GM10248 (cell line): ENCODE measurements around the gene KCNT2.

Experiments
- CTCF ChIA-PET: fragments of 300-600 bp; sonication (Branson Sonifier 250); formaldehyde crosslinking; extraction: SDS; loops from one replicate; lab custom pipeline; 2021; ENCODE audit warnings: antibody characterized with exemption; lab: Yijun Ruan, JAX
- POLR2A ChIA-PET: fragments of 350-650 bp; sonication (Branson Sonifier 250); formaldehyde crosslinking; extraction: SDS; loops from one replicate; lab custom pipeline; 2020; ENCODE audit warnings: antibody characterized with exemption; lab: Yijun Ruan, JAX
- DNase-seq: peaks from one replicate; pipeline ENCODE4 v3.0.0; 2012; ENCODE audit errors: extremely low spot score
- TF ChIP-seq, protein P1 (sequence below): IDR thresholded peaks from 2 replicates; pipeline ENCODE4 v1.5.1; 2012; ENCODE audit warnings: mild to moderate bottlenecking, low read depth; ENCODE audit errors: extremely low read depth, missing control alignments, control extremely low read depth

Gene KCNT2

DNA sequence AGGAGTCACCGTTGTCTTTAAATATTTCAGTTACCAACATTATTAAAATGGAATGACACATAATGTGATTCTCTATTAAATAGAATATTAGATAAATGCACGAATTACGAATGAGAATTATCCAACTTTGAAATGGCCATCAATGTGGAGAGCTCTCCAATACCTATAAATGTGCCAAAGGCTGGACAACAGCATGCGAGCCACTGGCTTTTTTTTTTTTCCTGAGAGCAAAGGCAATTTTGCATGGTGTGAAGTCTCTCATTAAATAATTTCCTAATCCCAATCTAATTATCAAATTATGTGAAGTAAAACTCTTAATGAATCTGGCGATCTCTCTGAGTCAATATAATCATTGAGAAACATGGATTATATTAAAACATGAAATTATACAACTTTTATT is 113.5 kb downstream of the KCNT2 start:
- ChIA-PET CTCF (no interaction called here), POLR2A (no interaction called here)
- TF ChIP-seq, protein P1, sequence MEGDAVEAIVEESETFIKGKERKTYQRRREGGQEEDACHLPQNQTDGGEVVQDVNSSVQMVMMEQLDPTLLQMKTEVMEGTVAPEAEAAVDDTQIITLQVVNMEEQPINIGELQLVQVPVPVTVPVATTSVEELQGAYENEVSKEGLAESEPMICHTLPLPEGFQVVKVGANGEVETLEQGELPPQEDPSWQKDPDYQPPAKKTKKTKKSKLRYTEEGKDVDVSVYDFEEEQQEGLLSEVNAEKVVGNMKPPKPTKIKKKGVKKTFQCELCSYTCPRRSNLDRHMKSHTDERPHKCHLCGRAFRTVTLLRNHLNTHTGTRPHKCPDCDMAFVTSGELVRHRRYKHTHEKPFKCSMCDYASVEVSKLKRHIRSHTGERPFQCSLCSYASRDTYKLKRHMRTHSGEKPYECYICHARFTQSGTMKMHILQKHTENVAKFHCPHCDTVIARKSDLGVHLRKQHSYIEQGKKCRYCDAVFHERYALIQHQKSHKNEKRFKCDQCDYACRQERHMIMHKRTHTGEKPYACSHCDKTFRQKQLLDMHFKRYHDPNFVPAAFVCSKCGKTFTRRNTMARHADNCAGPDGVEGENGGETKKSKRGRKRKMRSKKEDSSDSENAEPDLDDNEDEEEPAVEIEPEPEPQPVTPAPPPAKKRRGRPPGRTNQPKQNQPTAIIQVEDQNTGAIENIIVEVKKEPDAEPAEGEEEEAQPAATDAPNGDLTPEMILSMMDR = no peak
- no peak for DNase-seq

DNA sequence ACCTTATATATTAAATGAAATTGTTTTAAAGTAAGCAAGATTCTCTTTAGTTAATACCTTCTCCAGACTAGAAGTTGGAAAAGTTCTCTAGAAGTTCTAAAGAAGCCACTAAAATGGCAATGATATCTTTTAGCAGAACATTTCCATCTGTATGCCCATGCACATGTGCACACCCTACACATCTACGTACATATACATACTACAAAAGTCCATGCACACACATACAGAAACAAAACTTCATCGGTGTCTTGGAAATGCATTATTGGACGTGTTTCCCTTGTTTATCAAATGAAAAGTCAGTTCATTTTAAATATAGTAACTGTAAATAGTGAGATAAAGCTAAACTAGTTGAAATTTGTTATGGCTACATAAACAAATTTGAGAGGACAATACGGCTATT is 114.4 kb downstream of the KCNT2 start:
- TF ChIP-seq, protein P1 = no peak
- no peak for DNase-seq
- ChIA-PET CTCF (no interaction called here), POLR2A (no interaction called here)

DNA sequence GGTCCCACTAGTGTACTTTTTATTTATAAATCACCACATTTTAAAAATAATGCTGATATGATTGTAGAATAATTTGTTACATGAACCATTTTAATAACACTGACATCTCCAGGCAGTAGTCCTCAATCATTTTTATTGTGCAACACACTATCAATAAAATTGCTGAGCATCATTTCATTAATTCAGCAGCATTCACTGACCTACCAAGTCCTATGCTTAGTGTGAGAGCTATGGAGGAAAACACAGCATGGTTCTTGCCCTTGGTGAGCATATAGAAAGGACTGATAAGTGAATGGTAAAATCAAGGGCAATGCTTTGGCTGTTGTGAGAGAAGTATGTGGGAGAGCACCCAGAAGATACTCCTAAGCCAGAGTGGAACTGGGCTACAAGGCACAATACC is 119.7 kb downstream of the KCNT2 start:
- CTCF ChIA-PET = no interaction called here
- POLR2A ChIA-PET = no interaction called here
- no peak for DNase-seq
- TF ChIP-seq, protein P1 = no peak

DNA sequence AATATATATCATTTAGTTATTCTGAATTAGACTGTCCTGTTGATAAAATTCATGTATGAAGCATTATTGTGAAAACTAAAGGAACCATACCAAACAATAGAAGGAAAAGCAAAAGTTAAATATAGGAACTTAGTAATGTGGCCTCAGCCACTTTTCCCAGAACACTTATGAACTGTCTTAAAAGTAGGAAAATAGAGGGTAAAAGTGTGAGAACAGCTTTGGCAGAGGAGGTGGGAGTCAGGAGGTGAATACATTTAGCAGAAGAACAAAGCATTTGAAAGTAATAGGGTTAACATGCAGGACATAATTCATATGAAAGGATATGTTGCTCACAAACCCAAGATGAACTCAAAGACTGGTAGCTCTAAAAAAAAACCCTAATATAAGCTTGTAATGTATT is 121.9 kb downstream of the KCNT2 start:
- no peak for DNase-seq
- TF ChIP-seq, protein P1 = no peak
- CTCF ChIA-PET = no interaction called here
- POLR2A ChIA-PET = no interaction called here

DNA sequence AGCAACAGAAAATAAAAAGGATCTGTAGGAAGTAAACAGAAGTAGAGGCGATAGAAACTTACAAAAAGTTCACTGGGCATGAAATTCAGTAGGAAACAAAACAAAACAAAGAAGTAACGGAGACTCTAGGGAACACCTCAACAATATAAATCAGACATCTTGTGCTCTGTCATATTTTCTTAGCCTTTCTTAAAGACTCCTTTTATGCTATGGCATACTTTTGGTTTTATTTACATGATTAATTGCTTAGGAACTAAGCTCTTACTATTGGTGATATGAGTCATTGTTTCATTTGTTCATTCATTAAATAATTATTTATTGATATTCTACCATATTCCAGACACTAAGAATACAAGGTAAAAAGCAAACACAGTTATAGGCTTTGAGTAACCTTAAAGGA is 126.6 kb downstream of the KCNT2 start:
- ChIA-PET CTCF (no interaction called here), POLR2A (no interaction called here)
- TF ChIP-seq, protein P1 = no peak
- DNase-seq = no peak

DNA sequence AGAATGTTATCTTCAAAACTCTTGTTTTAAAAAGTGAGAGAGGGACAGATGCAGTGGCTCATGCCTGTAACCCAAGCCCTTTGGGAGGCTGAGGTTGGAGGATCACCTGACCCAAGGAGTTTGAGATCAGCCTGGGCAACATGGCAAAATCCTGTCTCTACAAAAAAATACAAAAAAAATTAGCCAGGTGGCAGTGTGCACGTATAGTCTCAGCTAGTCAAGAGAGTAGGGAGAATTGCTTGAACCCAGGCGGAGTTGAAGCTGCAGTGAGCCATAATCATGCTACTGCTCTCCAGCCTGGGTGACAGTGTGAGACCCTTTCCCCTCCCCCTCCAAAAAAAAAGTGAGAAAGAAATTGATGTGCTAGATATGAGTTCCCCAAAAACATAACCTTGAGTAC is 131.0 kb downstream of the KCNT2 start:
- TF ChIP-seq, protein P1 = no peak
- no peak for DNase-seq
- ChIA-PET CTCF (interaction anchor here (0.8 kb wide), 1 partner anchor 39 kb away, joined by 3 read pairs; no protein-coding TSS in a partner anchor), POLR2A (no interaction called here)
